ENCODE measurements around the gene OR10R2. TPM values are rescaled to one million over a fixed set of nuclear protein-coding genes. Genes with fewer than 3 reads are reported as not detected.

The OR10R2 gene
- total RNA-seq, 1 donor from 2014 or later: not detected

- Mint-ChIP-seq H3K36me3 (ENCODE audit: unreplicated experiment) (no peaks in the 10 kb centered on the region), H3K9me3 (ENCODE audit: unreplicated experiment) (peaks cover 5% of the 10 kb centered on the region), H3K4me3 (ENCODE audit: unreplicated experiment) (no peak overlapping the region), H3K27ac (ENCODE audit: unreplicated experiment) (no peak overlapping the region), H3K27me3 (ENCODE audit: unreplicated experiment) (no peaks in the 10 kb centered on the region), H3K4me1 (ENCODE audit: unreplicated experiment) (no peaks in the 10 kb centered on the region)
- no peak for TF ChIP-seq CTCF (IDR thresholded peaks at IDR 0.05)
- no peak for DNase-seq (ENCODE audit: extremely low spot score, unreplicated experiment)
Observed at GRCh38 chr1:158521666-158522058, 49.6 kb downstream of the OR10R2 start.

- no peaks in the 10 kb centered on the region for H3K4me1 Mint-ChIP-seq (ENCODE audit: unreplicated experiment)
- no peak for TF ChIP-seq CTCF (IDR thresholded peaks at IDR 0.05)
- H3K27me3 Mint-ChIP-seq (ENCODE audit: unreplicated experiment): no peaks in the 10 kb centered on the region
- H3K4me3 Mint-ChIP-seq (ENCODE audit: unreplicated experiment): no peak overlapping the region
- H3K36me3 Mint-ChIP-seq (ENCODE audit: unreplicated experiment): no peaks in the 10 kb centered on the region
- no peak for DNase-seq (ENCODE audit: extremely low spot score, unreplicated experiment)
- no peak overlapping the region for H3K27ac Mint-ChIP-seq (ENCODE audit: unreplicated experiment)
- H3K9me3 Mint-ChIP-seq (ENCODE audit: unreplicated experiment): peaks cover 24% of the 10 kb centered on the region
Observed at GRCh38 chr1:158527190-158527815, 55.3 kb downstream of the OR10R2 start.

Other genes starting within 250 kb of the OR10R2 start
- not detected in 2 replicates for gene CD1A, start 217.8 kb upstream of the OR10R2 start, total RNA-seq
- gene CD1C, start 182.3 kb upstream of the OR10R2 start, total RNA-seq: not detected in 2 replicates
- gene CD1B, start 140.7 kb upstream of the OR10R2 start, total RNA-seq: not detected in 2 replicates
- gene CD1E, start 118.3 kb upstream of the OR10R2 start, total RNA-seq: not detected in 2 replicates
- not detected in 2 replicates for gene OR10T2, start 72.8 kb upstream of the OR10R2 start, total RNA-seq
- gene OR10K2, start 46.0 kb upstream of the OR10R2 start, total RNA-seq: not detected in 2 replicates
- gene OR10K1, start 10.4 kb upstream of the OR10R2 start, total RNA-seq: not detected in 2 replicates
- not detected in 2 replicates for gene OR6Y1, start 82.2 kb downstream of the OR10R2 start, total RNA-seq
- not detected in 2 replicates for gene OR6P1, start 98.4 kb downstream of the OR10R2 start, total RNA-seq
- not detected in 2 replicates for gene OR10X1, start 107.7 kb downstream of the OR10R2 start, total RNA-seq
- gene OR10Z1, start 133.0 kb downstream of the OR10R2 start, total RNA-seq: not detected in 2 replicates
- not detected in 2 replicates for gene SPTA1, start 214.5 kb downstream of the OR10R2 start, total RNA-seq
- not detected in 2 replicates for gene OR6K2, start 228.4 kb downstream of the OR10R2 start, total RNA-seq
- not detected in 2 replicates for gene OR6K3, start 248.5 kb downstream of the OR10R2 start, total RNA-seq